ENCODE data around the gene E2F8. TPM values are rescaled to one million over a fixed set of nuclear protein-coding genes. Genes with fewer than 3 reads are reported as not detected.
A peak's percentile ranks its signal among the peaks of the same experiment; 100 is the strongest.
"Not testable (repeated sequence)": the region's sequence is repeated elsewhere in the genome, so short reads cannot be mapped to it uniquely, and the experiment has no call there.

The E2F8 gene, protein sequence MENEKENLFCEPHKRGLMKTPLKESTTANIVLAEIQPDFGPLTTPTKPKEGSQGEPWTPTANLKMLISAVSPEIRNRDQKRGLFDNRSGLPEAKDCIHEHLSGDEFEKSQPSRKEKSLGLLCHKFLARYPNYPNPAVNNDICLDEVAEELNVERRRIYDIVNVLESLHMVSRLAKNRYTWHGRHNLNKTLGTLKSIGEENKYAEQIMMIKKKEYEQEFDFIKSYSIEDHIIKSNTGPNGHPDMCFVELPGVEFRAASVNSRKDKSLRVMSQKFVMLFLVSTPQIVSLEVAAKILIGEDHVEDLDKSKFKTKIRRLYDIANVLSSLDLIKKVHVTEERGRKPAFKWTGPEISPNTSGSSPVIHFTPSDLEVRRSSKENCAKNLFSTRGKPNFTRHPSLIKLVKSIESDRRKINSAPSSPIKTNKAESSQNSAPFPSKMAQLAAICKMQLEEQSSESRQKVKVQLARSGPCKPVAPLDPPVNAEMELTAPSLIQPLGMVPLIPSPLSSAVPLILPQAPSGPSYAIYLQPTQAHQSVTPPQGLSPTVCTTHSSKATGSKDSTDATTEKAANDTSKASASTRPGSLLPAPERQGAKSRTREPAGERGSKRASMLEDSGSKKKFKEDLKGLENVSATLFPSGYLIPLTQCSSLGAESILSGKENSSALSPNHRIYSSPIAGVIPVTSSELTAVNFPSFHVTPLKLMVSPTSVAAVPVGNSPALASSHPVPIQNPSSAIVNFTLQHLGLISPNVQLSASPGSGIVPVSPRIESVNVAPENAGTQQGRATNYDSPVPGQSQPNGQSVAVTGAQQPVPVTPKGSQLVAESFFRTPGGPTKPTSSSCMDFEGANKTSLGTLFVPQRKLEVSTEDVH
- 2.4 TPM for polyA plus RNA-seq (2013, experiment 1 of 2; ENCODE audit: insufficient read length)
- polyA plus RNA-seq (2013, experiment 2 of 2; ENCODE audit: insufficient read length) = 2.2 TPM

DNA sequence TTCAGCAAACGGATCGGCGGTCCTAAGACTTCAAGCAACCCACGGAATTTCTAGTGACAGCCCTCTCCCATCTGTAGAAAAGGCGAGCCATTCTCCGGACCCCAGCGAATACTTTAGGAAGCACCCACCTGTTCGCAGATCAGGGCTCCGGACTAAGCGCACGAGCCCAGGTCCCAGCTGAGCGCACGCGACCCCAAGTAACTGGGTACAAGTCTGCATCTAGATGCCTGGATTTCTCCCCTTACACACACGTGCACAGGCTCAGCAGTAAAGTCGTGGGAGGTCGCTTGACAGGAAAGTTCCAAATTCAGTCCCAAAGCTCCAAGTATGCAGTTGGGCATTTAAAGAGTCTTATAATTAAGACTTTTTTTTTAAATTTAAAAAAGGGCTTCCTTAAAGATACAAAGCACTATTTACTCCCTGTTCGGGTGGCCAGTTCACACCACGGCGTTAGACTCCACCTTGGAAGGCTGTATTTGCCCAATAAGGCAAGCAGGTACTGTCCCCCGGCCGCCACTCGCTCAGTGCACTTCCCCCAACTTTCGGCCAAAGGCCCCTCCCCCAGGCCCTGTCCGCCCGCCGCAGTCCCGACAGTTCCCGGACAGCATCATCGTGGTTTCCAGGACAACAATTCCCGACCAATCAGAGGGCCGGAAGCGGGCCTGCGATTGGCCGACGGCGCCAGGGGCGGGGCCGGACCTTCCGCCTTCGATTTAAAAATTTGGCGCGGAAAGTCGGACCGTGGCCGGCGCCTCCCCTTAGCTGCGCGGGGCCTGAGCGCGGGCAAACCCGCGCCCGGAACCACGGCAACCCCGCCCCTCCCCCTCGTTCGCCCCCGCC lies at the start of gene E2F8:
Gene E2F8 (minus strand): TSS at position 526 of the 840 bp plus-strand sequence. CDS start 824 bp downstream, outside the sequence.
- peak; percentile 92 for DNase-seq

DNA sequence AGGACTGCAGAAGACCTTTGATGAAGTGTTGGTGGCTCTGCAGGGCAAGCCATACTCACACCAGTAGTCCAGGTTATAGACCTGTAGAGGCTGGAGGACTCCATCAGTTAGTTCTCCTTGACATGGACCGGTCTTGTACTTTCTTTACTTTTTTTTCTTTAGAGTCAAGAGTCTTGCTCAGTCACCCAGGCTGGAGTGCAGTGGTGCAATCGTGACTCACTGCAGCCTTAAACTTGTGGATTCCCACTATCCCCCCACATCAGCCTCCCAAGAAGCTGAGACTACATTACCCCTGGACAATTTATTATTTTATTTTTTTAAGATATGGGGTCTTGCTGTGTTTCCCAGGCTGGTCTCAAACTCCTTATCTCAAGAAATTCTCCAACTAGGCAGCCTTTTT lies 49.6 kb upstream of the E2F8 start:
- DNase-seq = peak; percentile 10

DNA sequence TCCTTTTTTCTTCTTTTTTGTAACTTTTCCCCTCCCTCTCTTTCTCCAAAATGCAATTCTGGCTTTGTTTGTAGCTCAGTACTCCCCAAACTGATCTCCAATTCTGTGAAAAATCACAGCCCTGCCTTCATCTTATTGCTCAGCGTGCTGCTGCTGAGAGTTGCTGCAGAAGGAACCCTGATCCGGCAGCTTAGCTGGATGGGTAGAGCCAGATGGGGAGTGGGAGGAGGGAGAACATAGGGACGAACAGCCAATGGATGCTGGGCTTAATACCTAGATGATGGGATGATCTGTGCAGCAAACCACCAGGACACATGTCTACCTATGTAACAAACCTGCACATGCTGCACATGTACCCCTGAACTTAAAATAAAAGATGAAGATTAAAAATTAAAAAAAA lies 47.5 kb upstream of the E2F8 start:
- DNase-seq = no peak

DNA sequence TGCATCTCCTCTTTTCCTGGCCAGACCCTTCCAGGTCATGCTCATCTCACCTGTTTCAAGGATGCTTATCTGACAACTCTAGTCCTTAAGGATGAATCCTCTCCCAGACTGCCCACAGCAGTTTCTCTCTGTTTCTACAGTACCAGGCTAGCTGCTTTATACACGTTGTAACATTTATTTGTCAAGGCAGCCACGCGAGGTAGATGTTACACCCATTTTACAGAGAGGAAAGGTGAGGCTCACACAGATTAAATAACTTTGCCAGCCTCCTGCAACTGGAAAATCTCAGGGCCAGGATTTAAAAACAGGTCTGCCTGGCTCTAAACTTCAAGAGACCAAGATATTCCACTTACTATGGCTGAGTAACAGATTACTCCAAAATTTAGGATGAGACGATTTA lies 45.7 kb upstream of the E2F8 start:
- DNase-seq = no peak

DNA sequence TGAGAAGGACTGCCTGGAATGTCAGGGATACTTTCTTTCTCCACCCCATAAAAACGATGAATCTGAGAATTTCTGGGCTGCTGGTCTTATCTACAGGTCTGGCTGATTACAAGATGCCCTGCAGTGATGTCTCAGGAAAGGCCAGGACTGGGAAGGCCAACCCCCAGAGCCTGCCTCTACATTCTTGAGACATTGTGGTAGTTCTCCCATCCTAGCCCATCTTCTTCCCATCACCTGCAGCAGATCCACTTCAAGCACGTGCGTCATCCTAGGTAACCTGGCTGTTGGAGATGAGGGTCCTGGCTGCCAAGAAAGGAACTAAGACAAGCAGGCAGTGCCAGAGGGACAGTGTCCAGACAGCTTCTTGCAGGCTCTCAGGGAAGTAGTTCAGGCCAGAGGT lies 44.1 kb upstream of the E2F8 start:
- DNase-seq = no peak

DNA sequence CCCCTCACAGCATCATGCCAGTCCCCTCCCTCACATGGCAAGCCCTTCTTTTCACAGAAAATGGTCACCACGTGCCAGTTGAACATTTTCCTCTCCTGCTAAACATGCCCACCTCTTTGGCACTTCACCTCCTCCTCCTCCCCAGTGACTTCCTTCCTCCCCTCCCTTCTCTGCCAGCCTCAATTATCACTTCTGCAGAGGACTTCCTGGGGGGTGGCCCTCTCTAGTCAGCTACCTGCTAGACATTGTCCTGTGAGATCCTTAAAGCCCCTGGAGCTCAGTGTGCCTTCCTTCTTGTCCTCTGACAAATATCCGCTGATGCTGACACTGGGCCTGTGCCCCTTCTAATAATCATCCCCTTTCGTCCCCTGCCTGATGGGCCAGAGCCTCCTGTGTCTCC lies 43.2 kb upstream of the E2F8 start:
- no peak for DNase-seq

DNA sequence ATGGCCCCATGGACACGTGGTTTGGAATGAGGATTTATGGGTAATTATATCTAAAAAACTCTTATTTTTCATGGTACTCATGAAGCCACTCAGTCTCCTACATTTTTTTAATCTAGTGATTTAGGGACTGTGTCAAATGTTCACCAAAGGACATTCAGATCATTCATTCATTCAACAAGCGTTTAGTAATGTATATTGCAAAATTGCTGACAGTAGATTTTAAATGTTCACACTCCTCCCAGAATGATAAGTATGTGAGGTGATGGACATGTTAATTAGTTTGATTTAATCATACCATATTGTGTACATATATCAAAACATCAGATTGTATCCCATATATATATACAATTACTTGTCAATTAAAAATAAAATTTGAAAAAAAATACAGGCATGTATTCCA lies 40.8 kb upstream of the E2F8 start:
- no peak for DNase-seq

DNA sequence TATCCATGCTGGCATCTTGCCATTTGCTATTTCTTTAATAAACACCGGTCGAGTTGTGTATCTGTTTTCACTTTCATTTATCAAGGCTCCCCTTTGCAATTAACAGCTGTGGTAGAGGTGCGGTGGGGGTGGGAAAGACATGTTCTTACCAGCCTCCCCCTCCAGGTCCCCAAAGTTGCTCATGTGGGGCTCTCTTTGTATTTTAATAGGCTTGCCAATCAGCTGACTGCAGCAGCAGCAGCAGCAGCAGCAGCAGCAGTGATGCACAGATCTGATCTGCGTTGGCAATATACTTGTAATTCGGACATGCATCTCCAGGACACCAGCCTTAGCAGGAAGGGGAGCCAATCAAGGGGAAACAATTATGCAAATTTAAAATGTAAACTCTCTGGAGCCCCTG lies 40.3 kb upstream of the E2F8 start:
- DNase-seq = no peak

DNA sequence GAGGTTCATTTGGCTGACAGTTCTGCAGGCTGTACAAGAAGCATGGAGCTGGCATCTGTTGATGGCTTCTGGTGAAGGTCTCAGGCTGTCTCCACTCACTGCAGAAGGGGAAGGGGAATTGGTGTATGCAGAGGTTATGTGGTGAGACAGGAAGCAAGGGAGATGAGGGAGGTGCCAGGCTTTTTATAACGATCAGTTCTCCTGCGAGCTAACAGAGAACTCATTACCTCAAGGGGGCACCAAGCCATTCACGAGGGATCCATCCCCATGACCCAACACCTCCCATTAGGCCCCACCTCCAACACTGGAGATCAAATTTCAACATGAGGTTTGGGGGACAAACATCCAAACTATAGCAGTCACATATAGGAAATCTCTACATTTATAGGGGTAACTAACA lies 38.7 kb upstream of the E2F8 start:
- DNase-seq = no peak

DNA sequence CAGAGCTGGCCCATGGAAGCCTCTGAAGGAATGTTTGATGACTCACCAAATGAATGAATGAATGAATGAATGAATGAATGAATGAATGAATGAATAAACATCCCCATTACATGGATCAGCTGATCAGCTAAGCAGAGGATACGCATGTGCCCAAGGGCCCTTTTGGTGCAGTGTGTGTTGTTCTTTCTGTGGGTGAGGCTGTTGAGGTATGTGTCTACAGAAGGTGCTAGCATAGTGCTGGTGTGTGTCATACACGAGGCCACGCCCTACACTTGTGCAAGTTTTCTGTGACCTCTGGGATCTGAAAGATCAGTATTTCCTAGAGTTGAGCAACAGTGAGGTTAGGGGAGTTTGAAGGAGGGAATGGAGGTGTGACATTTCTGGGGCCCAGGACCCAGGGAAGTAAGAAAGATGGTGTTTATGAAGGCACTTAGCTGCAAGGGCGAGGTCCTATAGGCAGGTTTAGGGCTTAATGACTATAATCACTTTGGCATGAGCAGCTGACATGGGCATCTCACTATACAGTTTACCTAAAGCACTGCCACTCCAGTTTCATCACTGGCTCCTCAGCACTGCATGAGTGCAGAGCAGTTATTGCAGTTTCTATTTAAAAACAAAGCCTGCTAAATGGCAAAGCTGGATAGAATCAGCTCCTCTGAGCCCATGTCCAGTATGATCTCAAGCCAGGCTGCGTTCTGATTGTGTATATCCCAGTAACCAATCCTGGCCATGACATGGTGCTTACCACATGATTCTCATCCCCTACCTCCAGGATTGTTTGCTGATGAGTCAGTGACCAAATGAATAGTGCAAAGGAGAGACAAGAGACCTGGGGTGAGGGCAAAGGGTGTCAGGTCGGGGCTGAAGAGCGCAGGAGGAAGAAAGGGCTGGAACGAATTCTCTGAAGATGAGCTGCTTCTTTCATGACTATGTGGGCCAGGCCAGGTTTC lies 36.4 kb upstream of the E2F8 start:
- no peak for DNase-seq

DNA sequence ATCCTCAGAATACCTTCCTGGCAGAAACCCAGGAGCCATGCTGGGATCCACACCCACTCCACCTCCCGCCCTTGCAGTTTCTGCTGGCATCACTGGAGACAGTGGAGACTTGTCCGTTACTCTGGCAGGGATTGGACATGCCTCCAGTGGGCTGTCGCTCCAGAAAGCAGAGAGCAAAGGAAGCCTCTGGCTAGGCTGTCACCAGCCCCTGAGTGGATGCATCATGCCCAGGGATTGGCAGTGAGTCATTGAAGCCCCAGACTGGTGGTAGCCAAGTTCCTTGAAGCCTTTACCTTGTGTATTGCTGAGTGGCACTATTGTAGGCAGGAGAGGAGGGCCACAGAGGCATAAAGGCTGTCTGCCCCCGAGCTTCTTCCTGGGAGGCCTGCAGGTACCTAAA lies 34.8 kb upstream of the E2F8 start:
- no peak for DNase-seq

DNA sequence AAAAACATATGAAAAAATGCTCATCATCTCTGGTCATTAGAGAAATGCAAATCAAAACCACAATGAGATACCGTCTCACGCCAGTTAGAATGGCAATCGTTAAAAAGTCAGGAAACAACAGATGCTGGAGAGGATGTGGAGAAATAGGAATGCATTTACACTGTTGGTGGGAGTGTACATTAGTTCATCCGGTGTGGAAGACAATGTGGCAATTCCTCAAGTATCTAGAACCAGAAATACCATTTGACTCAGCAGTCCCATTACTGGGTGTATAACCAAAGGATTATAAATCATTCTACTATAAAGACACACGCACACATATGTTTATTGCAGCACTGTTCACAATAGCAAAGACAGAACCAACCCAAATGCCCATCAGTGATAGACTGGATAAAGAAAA lies 32.5 kb upstream of the E2F8 start:
- DNase-seq = peak; percentile 5

DNA sequence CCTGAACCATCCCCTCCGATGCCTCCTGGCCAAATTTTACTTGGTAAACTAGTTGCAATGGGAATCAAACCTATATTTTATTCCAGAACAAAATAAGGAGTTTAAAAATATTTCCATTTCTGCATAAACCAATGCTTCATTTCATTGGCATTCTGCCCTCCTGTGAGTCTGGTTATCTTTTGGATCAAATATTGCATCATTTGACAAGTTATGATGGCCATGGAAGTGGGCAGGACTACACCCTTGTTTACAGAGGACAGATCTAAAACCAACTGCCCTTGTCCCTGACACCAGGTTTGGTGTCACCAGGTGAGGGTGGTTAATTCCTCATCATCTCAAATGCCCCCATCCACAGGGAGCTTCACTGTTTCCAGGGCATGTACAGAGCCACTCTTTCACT lies 28.2 kb upstream of the E2F8 start:
- no peak for DNase-seq

DNA sequence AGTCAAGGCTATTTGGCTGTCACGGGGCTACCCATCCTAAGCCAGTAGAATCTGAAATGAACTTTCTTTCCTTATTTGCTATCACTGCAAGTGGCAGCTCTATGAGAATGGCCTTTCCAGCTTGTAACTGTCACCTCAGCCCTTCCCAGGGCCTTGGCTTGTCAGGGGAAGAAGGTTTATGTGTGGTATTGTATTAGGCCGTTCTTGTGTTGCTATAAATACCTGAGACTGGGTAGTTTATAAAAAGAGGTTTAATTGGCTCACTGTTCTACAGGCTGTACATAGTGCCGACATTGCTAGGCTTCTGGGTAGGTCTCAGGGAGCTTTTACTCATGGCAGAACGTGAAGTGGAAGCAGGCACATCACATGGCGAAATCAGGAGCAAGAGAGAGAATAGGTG lies 26.8 kb upstream of the E2F8 start:
- DNase-seq = no peak

DNA sequence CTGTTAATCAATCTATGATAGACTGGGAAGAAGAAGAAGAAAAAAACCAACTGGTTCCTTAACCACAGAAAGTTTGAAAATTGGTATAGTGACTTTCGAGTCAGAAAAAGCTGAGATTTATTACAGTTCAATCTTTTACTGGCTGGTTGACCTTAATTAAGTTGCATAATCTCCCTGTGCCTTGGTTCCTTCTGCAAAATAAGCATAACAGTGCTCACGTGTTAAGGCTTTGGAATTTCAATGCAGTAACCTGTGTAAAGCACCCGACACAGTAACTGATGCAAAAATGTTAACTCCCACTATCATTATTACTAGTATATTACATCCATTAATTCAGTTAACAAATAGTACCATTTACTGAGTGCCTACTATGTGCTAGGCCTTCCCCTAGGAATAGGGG lies 22.6 kb upstream of the E2F8 start:
- DNase-seq = no peak

DNA sequence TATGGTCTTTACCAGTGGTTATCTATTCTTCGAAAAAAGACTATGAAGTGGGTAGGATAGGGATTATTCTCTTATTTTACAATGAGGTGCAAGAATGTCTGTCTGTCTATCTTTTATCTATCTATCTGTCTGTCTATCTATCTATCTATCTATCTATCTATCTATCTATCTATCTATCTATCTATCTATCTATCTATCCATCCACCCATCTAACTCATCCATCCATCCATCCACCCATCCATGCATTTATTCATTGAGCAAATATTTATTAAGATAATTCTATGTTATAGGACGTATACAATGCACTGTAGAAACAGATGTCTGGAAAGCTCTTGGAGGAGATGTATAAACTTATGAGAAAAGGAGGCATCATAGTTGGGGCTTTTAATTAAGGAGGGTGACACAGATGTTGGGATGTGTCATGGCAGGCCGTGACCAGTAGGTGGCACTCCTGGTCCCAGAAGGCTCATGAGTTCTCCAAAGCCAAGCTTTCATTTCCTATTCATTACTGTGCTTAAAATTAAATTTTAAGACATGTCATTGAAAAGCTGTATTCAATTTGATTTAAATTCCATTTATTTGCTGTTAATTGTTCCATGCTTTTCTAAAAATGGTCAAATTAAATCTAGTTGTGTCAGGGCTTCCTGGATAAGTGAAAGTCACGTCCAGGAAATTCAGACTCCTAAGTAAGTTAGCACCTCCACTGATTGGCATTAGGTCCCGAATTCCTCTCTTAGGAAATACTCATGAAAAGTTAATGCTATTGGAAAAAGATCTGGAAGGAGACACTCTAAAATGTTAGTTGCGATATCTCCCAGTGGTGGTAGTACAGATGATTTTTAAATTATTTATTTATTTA lies 19.0 kb upstream of the E2F8 start:
- peak; percentile 42 for DNase-seq

DNA sequence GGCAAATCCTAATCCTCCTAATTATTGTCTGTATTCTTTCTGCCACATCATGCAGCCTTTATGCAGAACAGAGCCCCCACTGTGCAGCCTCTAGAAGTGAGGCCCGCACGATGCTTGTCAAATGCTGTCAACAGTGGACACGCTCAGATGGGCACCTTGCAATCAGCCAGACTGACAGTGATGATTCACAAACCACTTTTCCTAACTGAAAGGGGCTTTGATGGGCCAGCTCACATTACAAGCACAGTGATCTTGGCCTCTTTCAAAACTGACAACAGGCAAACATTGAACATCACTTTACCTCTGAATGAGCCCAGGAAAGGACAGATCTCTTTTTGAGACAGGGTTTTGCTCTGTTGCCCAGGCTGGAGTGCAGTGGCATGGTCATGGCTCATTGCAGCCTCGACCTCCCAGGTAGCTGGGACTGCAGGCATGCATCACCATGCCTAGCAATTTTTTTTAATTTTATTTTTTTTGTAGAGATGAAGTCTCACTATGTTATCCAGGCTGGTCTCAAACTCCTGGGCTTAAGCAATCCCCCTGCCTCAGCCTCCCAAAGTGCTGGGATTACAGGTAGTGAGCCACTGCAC lies 18.0 kb upstream of the E2F8 start:
- DNase-seq = no peak

DNA sequence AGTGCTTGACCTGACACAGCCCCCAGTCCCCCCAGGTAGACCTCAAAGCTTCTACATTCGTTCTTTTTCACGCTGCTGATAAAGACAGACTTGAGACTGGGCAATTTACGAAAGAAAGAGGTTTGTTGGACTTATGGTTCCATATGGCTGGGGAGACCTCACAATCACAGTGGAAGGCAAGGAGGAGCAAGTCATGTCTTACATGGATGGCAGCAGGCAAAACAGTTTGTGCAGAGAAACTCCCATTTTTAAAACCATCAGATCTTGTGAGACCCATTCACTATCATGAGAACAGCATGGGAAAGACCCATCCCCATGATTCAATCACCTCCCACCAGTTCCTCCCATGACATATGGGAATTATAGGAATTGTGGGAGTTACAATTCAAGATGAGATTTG lies 13.7 kb upstream of the E2F8 start:
- DNase-seq = not testable (repeated sequence)

DNA sequence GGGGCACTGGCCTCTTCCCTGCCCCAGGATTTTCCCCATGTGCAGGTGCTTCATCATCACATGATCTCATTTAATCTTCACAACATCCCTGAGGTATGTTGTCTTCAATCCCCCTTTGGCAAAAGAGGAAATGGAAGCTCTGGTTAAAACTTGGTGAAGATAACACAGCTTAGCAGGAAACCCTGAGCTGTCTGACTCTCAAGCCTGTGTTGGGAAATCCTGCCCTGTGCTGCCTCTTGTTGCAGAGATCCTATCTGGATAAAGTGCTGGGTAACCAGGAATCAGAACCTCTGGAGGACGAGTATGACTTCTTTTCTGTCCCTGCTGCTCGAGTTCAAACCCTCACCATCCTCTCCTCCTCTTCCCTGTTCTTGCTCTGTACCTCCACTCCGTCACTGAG lies 13.1 kb upstream of the E2F8 start:
- DNase-seq = no peak

DNA sequence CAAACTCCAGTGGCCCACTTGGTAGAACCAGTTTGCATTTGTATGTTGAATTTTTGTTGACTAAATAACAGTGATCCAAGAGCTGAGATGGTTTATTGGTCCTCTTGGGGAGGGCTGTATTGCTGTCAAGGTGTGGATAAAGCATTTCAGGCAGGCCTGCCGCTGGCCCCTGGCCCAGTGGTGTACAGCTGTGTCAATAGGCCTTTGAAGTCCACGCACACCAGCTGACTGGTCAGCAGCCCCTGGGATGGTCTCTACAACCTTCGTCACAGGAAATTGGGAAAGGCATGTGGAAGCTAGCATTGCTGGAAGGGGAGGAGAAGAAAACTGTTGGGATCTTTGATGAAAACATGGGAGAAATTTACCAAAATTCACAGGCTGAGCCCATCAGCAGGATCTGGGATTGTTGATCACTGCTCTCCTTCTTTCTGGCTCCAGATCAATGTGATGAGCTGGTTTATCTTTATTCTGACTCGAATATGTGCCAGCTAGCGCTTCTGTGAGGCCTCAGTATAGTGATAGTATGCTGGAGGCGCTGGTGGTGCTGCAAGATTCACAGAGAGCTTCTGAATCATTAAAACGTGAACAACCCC lies 12.5 kb upstream of the E2F8 start:
- no peak for DNase-seq

Measured in fibroblast of skin of abdomen (primary cell).